HG03571 (cell line): Measurements from ENCODE around the gene NAV1.
"Not testable (repeated sequence)": the region's sequence is repeated elsewhere in the genome, so short reads cannot be mapped to it uniquely, and the experiment has no call there.

ENCODE experiments used
- ATAC-seq: cut with Tn5 transposase; IDR thresholded peaks from one replicate; pipeline ENCODE4 v1.9.1; 2021; ENCODE audit not compliant: unreplicated experiment

The NAV1 gene

GRCh38 chr1:201504179-201504631 lies 34.7 kb upstream of the NAV1 start:
- no peak for ATAC-seq

DNA sequence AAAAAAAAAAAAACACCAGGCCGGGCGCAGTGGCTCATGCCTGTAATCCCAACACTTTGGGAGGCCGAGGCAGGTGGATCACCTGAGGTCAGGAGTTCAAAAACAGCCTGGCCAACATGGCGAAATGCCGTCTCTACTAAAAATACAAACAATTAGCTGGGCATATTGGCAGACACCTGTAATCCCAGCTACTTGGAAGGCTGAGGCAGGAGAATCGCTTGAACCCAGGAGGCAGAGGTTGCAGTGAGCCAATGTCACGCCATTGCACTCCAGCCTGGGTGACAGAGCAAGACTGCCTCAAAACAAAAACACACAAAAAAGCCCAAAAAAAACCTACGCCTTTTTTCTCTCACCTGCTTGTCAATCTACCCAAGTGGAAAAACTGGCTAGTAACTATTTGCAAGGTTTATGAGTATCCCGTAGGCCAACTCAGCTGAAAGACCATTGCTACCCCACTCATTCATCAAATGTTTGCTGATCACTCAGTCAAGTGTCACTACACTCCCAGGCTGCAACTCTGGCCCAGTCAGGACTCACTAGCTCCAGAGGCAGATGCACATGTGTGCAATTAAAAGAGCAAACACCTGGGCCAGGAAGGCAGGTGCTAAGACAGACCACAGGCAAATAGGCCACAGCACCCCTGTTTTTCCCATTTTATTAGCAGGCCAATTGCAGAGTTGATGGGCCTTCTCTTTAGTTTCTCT lies 34.0 kb upstream of the NAV1 start:
- no peak for ATAC-seq

DNA sequence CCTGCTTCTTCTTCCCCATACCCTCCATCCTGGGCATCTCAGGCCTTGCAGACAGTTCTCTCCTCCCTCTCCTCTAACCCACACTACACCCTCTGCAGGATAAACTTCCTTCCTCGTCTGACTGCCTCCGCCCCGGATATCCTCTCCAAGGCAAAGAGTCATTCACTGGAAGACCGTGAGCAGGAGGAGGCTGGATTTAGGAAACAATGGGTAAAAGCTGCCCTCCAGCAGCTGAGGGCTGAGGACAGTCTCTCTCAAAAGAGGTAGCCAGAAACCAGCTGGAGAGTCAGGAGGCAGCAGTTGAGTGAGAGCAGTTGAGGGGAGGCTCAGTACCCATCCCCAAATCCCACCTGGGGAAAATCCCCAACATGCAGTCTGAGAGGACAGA lies 33.4 kb upstream of the NAV1 start:
- no peak for ATAC-seq

DNA sequence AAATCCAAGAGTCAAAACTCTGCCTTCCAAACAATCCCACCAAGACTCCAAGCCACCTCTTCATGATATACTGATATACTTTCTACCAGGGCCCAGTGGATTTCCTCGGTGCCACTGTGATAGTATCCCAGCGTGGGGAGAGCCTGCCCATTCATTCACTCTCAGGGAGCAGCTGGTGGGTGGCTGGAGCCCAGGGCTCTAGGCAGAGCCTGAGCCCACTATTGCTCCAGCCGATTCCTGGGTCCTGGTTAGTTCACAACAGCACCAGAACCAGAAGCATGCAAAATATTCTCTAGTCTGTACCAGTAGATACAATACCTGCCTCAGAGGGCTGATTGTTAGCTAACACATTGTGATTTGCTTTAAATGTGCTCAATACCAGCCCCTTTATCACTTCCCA lies 32.8 kb upstream of the NAV1 start:
- no peak for ATAC-seq

- peak; percentile 90 for ATAC-seq
Measured at GRCh38 chr1:201506557-201507359, 32.2 kb upstream of the NAV1 start, which contains the start of gene CSRP1. CSRP1 (minus strand) TSS chr1:201507123; CDS start chr1:201496303, 10,820 bp downstream.

DNA sequence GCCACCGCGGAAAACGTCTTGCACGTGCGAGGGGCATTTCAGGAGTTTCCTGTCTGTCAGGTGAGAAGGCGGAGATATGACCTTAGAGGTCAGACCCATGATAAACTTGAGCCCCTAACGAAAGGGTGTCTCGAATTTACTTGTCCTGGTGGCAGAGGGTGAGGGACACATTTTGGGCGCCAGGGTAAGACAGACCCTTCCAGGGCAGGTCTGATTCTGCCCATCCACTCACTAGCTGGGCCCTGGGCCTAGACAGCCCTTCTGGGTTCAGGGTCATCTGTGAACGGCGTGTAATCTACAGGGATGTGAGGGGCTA lies 31.6 kb upstream of the NAV1 start:
- no peak for ATAC-seq

- ATAC-seq, result no peak
Measured at GRCh38 chr1:201508809-201509208, 30.1 kb upstream of the NAV1 start.

GRCh38 chr1:201509601-201510374 lies 29.1 kb upstream of the NAV1 start:
- no peak for ATAC-seq

- no peak for ATAC-seq
Measured at GRCh38 chr1:201510734-201511133, 28.2 kb upstream of the NAV1 start.

GRCh38 chr1:201511396-201511940 lies 27.5 kb upstream of the NAV1 start:
- no peak for ATAC-seq

GRCh38 chr1:201511941-201512539 lies 26.9 kb upstream of the NAV1 start:
- ATAC-seq, result no peak

- no peak for ATAC-seq
Measured at GRCh38 chr1:201513498-201514243, 25.3 kb upstream of the NAV1 start.

GRCh38 chr1:201514466-201514865 lies 24.5 kb upstream of the NAV1 start:
- ATAC-seq, result no peak

GRCh38 chr1:201515062-201515750 lies 23.7 kb upstream of the NAV1 start:
- no peak for ATAC-seq

DNA sequence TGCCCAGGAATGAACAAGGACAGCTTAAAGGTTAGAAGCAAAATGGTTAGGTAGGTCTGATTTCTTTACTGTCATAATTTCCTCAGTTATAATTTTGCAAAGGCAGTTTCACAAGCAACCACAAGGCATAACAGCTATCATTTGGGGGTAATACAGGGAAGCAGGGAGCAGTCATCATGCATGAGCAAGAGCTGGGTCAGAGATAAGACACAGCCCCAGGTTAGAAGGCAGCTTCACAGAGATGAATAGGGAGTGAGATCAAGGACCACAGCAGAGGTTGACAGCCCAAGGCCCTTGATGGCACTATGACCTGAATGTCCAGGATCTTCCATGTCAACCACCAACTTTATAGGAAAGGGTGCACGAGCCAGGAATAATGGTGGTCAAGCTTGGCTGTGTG lies 23.0 kb upstream of the NAV1 start:
- ATAC-seq, result no peak

GRCh38 chr1:201516511-201517127 lies 22.3 kb upstream of the NAV1 start:
- no peak for ATAC-seq

GRCh38 chr1:201517631-201518030 lies 21.3 kb upstream of the NAV1 start:
- no peak for ATAC-seq

- no peak for ATAC-seq
Measured at GRCh38 chr1:201518071-201518470, 20.9 kb upstream of the NAV1 start.

DNA sequence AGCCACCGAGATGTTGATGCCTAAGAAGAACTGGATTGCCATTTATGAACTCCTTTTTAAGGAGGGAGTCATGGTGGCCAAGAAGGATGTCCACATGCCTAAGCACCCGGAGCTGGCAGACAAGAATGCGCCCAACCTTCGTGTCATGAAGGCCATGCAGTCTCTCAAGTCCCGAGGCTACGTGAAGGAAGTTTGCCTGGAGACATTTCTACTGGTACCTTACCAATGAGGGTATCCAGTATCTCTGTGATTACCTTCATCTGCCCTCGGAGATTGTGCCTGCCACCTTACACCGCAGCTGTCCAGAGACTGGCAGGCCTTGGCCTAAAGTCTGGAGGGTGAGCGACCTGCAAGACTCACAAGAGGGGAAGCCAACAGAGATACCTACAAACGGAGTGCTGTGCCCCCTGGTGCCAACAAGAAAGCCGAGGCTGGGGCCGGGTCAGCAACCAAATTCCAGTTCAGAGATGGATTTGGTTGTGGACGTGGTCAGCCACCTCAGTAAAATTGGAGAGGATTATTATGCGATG lies 18.8 kb upstream of the NAV1 start:
- ATAC-seq, result not testable (repeated sequence)
